ENCODE measurements around the gene MCOLN1. TPM values are rescaled to one million over a fixed set of nuclear protein-coding genes. Genes with fewer than 3 reads are reported as not detected.
A peak's percentile ranks its signal among the peaks of the same experiment; 100 is the strongest.

MCOLN1 gene
- total and polyA plus RNA-seq, 9 of the 15 experiments (the other 6 are each of a cell fraction or from before 2014, with no cell fraction given): 0.25 to 15.4 (median 7.1) TPM

DNA sequence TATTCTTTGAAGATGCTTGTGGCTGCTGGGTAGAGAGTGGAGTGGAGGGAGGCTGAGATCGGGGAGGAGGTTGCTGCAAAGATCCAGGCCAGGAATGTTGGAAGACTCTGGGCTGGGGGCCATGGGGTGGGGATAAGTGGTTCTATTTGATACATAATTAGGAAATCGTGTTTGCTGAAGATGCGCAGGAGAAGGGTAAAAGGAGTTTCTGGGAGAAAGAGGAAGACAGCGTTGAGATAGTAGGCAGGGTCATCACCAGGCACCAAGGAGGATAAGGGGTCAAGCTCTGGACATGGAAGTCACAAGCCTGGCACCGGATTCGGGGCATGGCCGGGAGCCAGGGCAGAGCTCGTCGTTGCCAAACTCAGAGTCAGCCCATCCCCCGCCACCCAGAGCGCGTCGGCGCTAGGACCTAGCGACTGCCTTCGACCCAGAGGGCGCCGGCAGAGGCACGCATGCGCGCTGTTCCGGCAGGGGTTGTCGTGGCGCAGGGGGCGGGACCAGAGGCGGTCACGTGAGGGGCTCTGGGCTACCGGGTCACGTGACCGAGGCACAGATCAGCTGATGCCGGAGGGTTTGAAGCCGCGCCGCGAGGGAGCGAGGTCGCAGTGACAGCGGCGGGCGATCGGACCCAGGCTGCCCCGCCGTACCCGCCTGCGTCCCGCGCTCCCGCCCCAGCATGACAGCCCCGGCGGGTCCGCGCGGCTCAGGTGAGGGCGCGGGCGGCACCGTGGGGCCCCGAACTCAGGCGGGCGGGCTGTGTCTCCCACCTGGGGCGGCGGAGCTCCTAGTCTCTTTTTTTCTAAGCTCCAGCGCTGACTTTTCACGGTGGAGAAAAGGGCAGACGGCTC is at the start of gene MCOLN1 (continued):
- peak; percentile 70; the same call in 1 of the 2 replicates for TF ChIP-seq PHF8 (IDR thresholded peaks at IDR 0.05; ENCODE audit: borderline replicate concordance, low read length)
- TF ChIP-seq NONO (IDR thresholded peaks at IDR 0.05; ENCODE audit: low read depth in 2 of 2, low read length in 1 of 2): peak in 1 of 2 experiments; percentile 67; a peak in 1 of 4 replicates
- TF ChIP-seq, protein P1, sequence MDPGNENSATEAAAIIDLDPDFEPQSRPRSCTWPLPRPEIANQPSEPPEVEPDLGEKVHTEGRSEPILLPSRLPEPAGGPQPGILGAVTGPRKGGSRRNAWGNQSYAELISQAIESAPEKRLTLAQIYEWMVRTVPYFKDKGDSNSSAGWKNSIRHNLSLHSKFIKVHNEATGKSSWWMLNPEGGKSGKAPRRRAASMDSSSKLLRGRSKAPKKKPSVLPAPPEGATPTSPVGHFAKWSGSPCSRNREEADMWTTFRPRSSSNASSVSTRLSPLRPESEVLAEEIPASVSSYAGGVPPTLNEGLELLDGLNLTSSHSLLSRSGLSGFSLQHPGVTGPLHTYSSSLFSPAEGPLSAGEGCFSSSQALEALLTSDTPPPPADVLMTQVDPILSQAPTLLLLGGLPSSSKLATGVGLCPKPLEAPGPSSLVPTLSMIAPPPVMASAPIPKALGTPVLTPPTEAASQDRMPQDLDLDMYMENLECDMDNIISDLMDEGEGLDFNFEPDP (CRISPR knock-in tag; IDR thresholded peaks at IDR 0.05): no peak
- TF ChIP-seq HES1 (IDR thresholded peaks at IDR 0.05; ENCODE audit: low read depth): peak; percentile 13; the same call in 1 of the 2 replicates
- no peak for TF ChIP-seq THRAP3 (IDR thresholded peaks at IDR 0.05; ENCODE audit: borderline replicate concordance)
- peak; percentile 100 for TF ChIP-seq CBFA2T2 (conservative IDR thresholded peaks at IDR 0.05)
- TF ChIP-seq ILF3 (IDR thresholded peaks at IDR 0.05; ENCODE audit: borderline replicate concordance): peak; percentile 96; the same call in 1 of the 2 replicates
- no peak for TF ChIP-seq EWSR1 (IDR thresholded peaks at IDR 0.05; ENCODE audit: borderline replicate concordance, low read depth, partially characterized antibody)
- peak; percentile 31 for TF ChIP-seq SETDB1 (IDR thresholded peaks at IDR 0.05; ENCODE audit: low read length)
- TF ChIP-seq SRSF1 (IDR thresholded peaks at IDR 0.05; ENCODE audit: low read depth, low read length): no peak
- TF ChIP-seq ETV5 (CRISPR knock-in tag; IDR thresholded peaks at IDR 0.05; ENCODE audit: low read depth): peak; percentile 58
- no peak for TF ChIP-seq ZNF644 (tag; IDR thresholded peaks at IDR 0.05; ENCODE audit: low read depth)
- TF ChIP-seq PPARD (CRISPR knock-in tag; IDR thresholded peaks at IDR 0.05): no peak
- no peak for TF ChIP-seq ETS2 (tag; IDR thresholded peaks at IDR 0.05; ENCODE audit: borderline replicate concordance, poor library complexity, severe bottlenecking)
- TF ChIP-seq ARID1B (IDR thresholded peaks at IDR 0.05): peak; percentile 59
- TF ChIP-seq GMEB1 (CRISPR knock-in tag; IDR thresholded peaks at IDR 0.05): peak; percentile 77
- TF ChIP-seq, protein P2, sequence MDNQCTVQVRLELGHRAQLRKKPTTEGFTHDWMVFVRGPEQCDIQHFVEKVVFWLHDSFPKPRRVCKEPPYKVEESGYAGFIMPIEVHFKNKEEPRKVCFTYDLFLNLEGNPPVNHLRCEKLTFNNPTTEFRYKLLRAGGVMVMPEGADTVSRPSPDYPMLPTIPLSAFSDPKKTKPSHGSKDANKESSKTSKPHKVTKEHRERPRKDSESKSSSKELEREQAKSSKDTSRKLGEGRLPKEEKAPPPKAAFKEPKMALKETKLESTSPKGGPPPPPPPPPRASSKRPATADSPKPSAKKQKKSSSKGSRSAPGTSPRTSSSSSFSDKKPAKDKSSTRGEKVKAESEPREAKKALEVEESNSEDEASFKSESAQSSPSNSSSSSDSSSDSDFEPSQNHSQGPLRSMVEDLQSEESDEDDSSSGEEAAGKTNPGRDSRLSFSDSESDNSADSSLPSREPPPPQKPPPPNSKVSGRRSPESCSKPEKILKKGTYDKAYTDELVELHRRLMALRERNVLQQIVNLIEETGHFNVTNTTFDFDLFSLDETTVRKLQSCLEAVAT (IDR thresholded peaks at IDR 0.05): peak in 1 of 2 experiments; percentile 92; a peak in 1 of 4 replicates
- TF ChIP-seq COPS2 (conservative IDR thresholded peaks at IDR 0.05): no peak
- peak; percentile 35 for TF ChIP-seq PCBP1 (IDR thresholded peaks at IDR 0.05; ENCODE audit: low read depth, low read length, poor library complexity, severe bottlenecking)
- TF ChIP-seq STAT5A (IDR thresholded peaks at IDR 0.05; ENCODE audit: borderline replicate concordance, low read length): no peak; the same call in 1 of the 2 replicates
- TF ChIP-seq MTA2 (IDR thresholded peaks at IDR 0.05; ENCODE audit: low read depth): no peak

All from K562 (cell line).